ENCODE results near the gene LRRC4C. TPM values are rescaled to one million over a fixed set of nuclear protein-coding genes. Genes with fewer than 3 reads are reported as not detected.

LRRC4C gene
- total RNA-seq, 1 experiment from 2014 or later: not detected

DNA sequence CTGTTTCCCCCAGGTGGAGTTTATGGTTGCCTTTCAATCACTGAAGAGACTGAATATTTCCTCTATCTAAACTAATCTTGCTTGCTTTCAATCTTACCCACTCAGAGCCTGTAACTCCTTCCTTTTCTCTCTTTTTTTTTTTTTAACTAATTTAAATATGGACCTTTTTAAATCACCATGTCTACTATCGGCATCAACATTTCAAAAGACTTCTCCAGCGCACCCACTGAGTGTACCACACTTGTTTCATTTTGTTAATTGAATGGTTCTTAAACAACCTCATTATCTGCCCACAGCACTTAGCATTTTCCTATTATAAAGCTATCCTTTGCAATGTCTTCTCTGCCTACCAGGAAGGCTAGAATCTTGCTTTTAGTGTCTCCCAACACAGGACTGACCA, 1212.5 kb downstream of the LRRC4C start:
- no peaks in the 10 kb centered on the region for H3K27me3 Mint-ChIP-seq (ENCODE audit: unreplicated experiment)
- no TSS peak for BruUV-seq (replicated peaks)

DNA sequence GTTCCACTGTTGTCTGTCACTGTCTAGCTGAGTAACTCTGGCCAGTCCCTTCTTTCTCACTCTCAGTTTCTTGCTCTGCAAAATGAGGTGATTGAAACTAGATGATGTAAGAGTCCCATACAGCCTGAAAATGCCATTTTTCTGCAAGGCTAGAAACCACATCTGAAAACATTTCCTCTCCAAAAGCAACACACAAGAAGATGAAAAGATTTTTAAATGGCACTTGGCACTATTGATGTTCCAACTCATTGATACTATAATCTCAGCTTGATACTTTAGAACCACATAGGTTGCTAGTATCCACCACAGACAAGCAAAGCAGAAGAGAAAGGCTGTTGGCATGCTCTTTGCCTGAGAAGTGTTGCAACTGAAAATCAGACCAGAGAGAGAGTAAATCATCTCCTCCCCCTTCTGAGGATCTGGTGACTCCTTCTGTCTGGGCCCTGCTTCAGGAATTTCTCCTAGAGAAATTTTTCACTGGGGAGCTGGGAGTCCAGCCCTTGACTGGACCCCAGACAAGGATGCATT, 1217.9 kb downstream of the LRRC4C start:
- no peak overlapping the region for H3K27ac Mint-ChIP-seq (ENCODE audit: unreplicated experiment)
- H3K9me3 Mint-ChIP-seq (ENCODE audit: low read depth, unreplicated experiment): peaks cover 3% of the 10 kb centered on the region
- H3K27me3 Mint-ChIP-seq (ENCODE audit: unreplicated experiment): no peaks in the 10 kb centered on the region
- H3K36me3 Mint-ChIP-seq (ENCODE audit: insufficient read depth, unreplicated experiment): no peaks in the 10 kb centered on the region
- H3K4me3 Mint-ChIP-seq (ENCODE audit: low read depth, unreplicated experiment): no peak overlapping the region
- CTCF ChIA-PET: no interaction called here
- no TSS peak for BruUV-seq (replicated peaks)
- DNase-seq: no peak
- intact Hi-C loops (cut with micrococcal nuclease; ENCODE audit: unreplicated experiment): no loop called here
- H3K4me1 Mint-ChIP-seq (ENCODE audit: low read depth, unreplicated experiment): no peaks in the 10 kb centered on the region
- TF ChIP-seq, protein P1, sequence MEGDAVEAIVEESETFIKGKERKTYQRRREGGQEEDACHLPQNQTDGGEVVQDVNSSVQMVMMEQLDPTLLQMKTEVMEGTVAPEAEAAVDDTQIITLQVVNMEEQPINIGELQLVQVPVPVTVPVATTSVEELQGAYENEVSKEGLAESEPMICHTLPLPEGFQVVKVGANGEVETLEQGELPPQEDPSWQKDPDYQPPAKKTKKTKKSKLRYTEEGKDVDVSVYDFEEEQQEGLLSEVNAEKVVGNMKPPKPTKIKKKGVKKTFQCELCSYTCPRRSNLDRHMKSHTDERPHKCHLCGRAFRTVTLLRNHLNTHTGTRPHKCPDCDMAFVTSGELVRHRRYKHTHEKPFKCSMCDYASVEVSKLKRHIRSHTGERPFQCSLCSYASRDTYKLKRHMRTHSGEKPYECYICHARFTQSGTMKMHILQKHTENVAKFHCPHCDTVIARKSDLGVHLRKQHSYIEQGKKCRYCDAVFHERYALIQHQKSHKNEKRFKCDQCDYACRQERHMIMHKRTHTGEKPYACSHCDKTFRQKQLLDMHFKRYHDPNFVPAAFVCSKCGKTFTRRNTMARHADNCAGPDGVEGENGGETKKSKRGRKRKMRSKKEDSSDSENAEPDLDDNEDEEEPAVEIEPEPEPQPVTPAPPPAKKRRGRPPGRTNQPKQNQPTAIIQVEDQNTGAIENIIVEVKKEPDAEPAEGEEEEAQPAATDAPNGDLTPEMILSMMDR (IDR thresholded peaks at IDR 0.05; ENCODE audit: unreplicated experiment): no peak

More for the DNA sequence above, 1212.5 kb downstream of the LRRC4C start:
- Mint-ChIP-seq H3K36me3 (ENCODE audit: insufficient read depth, unreplicated experiment) (no peaks in the 10 kb centered on the region), H3K4me3 (ENCODE audit: low read depth, unreplicated experiment) (no peak overlapping the region), H3K27ac (ENCODE audit: unreplicated experiment) (no peak overlapping the region), H3K4me1 (ENCODE audit: low read depth, unreplicated experiment) (no peaks in the 10 kb centered on the region), H3K9me3 (ENCODE audit: low read depth, unreplicated experiment) (no peaks in the 10 kb centered on the region)
- TF ChIP-seq, protein P1 (IDR thresholded peaks at IDR 0.05; ENCODE audit: unreplicated experiment): no peak
- CTCF ChIA-PET: no interaction called here
- no peak for DNase-seq
- intact Hi-C loops (cut with micrococcal nuclease; ENCODE audit: unreplicated experiment): no loop called here

DNA sequence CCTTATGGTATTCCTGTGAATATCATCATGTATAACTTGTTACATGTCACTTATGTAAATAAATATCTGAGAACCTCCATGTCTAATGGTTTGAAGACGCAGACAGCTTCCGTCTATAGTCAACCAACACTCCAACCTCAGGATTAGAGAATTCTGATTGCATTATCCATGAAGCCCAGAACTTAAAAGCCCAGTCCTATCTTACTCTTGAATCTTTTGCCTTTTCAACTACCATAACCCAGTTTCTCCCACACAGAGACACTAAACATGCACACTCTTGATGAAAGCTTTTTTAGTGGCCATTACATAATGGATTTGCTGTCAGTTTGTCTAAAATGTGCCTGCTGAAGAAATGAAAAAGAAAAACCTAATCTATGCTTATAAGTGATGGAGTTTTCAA, 1219.2 kb downstream of the LRRC4C start:
- Mint-ChIP-seq H3K4me3 (ENCODE audit: low read depth, unreplicated experiment) (no peak overlapping the region), H3K9me3 (ENCODE audit: low read depth, unreplicated experiment) (peaks cover 3% of the 10 kb centered on the region), H3K27ac (ENCODE audit: unreplicated experiment) (no peak overlapping the region)

DNA sequence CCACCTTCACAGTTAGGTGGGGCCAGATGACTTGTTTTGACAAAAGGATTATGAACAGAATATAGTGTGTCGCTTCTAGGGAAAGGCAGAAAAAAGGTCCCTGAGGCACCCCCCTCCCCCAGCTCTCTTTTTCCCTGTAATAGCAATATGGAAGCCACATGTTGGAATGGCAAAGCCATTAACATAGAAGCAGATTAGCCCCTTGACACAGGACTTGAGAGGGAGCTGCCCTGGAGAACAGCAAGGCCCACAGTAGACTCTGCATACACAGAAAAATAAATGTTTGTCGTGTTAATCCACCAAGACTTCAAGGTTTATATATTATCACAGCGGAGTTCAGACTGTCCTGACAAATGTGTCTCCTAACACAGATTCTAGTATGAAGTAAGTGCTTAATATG, 1222.9 kb downstream of the LRRC4C start:
- DNase-seq: no peak
- Mint-ChIP-seq H3K36me3 (ENCODE audit: insufficient read depth, unreplicated experiment) (no peaks in the 10 kb centered on the region), H3K9me3 (ENCODE audit: low read depth, unreplicated experiment) (peaks cover 3% of the 10 kb centered on the region), H3K4me1 (ENCODE audit: low read depth, unreplicated experiment) (no peaks in the 10 kb centered on the region), H3K4me3 (ENCODE audit: low read depth, unreplicated experiment) (no peak overlapping the region), H3K27me3 (ENCODE audit: unreplicated experiment) (no peaks in the 10 kb centered on the region), H3K27ac (ENCODE audit: unreplicated experiment) (no peak overlapping the region)
- no TSS peak for BruUV-seq (replicated peaks)
- CTCF ChIA-PET: no interaction called here
- TF ChIP-seq, protein P1 (IDR thresholded peaks at IDR 0.05; ENCODE audit: unreplicated experiment): no peak
- intact Hi-C loops (cut with micrococcal nuclease; ENCODE audit: unreplicated experiment): no loop called here

More for the DNA sequence above, 1219.2 kb downstream of the LRRC4C start:
- BruUV-seq (replicated peaks): no TSS peak
- CTCF ChIA-PET: no interaction called here
- DNase-seq: no peak
- intact Hi-C loops (cut with micrococcal nuclease; ENCODE audit: unreplicated experiment): no loop called here
- TF ChIP-seq, protein P1 (IDR thresholded peaks at IDR 0.05; ENCODE audit: unreplicated experiment): no peak
- Mint-ChIP-seq H3K27me3 (ENCODE audit: unreplicated experiment) (no peaks in the 10 kb centered on the region), H3K4me1 (ENCODE audit: low read depth, unreplicated experiment) (no peaks in the 10 kb centered on the region), H3K36me3 (ENCODE audit: insufficient read depth, unreplicated experiment) (no peaks in the 10 kb centered on the region)
